K562 (cell line): ENCODE measurements around the gene METAP1D. TPM values are rescaled to one million over a fixed set of nuclear protein-coding genes. Genes with fewer than 3 reads are reported as not detected.
A peak's percentile ranks its signal among the peaks of the same experiment; 100 is the strongest.

Experiments
- ATF1 ChIP-seq, 2 experiments: fragments of 450-650 bp in 1 of 2; IDR thresholded peaks; 2 replicates each; pipeline ENCODE4 v1.6.1; 2016; ENCODE audit warnings: missing compliant biosample characterization in 1 of 2, missing genetic modification characterization in 1 of 2
- BHLHE40 ChIP-seq: IDR thresholded peaks from 2 replicates; pipeline ENCODE4 v1.6.1; 2011; ENCODE audit warnings: low read length, improper control_type of control experiment
- CTBP1 ChIP-seq: fragments of 450-650 bp; IDR thresholded peaks from 2 replicates; pipeline ENCODE4 v1.6.1; 2016; ENCODE audit warnings: borderline replicate concordance
- FOXA3 ChIP-seq, 2 experiments: fragments of 450-650 bp in 1 of 2; sonication (generic) in 1 of 2; formaldehyde crosslinking; IDR thresholded peaks in 1 of 2; conservative IDR thresholded peaks in 1 of 2; 2 replicates each; pipeline versions ENCODE4 v1.4.0 to v1.8.0; 2020 to 2022; ENCODE audit warnings: mild to moderate bottlenecking in 2 of 2, missing genetic modification reagents in 1 of 2
- FOXK2 ChIP-seq, 2 experiments: fragments of 450-650 bp; IDR thresholded peaks in 1 of 2; conservative IDR thresholded peaks in 1 of 2; 2 replicates each; pipeline ENCODE4 v1.6.1; 2016; ENCODE audit warnings: low read depth in 2 of 2, mild to moderate bottlenecking in 1 of 2
- GTF2E2 ChIP-seq: fragments of 200-800 bp; sonication (Bioruptor generic); IDR thresholded peaks from 2 replicates; pipeline ENCODE4 v1.6.1; 2016; ENCODE audit warnings: missing genetic modification characterization, missing compliant biosample characterization
- HIVEP1 ChIP-seq: fragments of 250-450 bp; sonication (Bioruptor Pico); IDR thresholded peaks from 2 replicates; pipeline ENCODE4 v1.4.0; 2020; ENCODE audit warnings: mild to moderate bottlenecking
- MAZ ChIP-seq, 2 experiments: fragments of 450-650 bp in 1 of 2; sonication (generic) in 1 of 2; formaldehyde crosslinking; IDR thresholded peaks in 1 of 2; conservative IDR thresholded peaks in 1 of 2; 2 replicates each; pipeline versions ENCODE4 v1.4.0 to v1.5.0; 2020; ENCODE audit warnings: mild to moderate bottlenecking in 1 of 2, missing genetic modification reagents in 1 of 2
- NBN ChIP-seq: fragments of 450-650 bp; IDR thresholded peaks from 2 replicates; pipeline ENCODE4 v1.6.1; 2016; ENCODE audit warnings: low read depth, mild to moderate bottlenecking
- NR2C2 ChIP-seq, 2 experiments: fragments of 200-800 bp in 1 of 2; sonication (Bioruptor generic) in 1 of 2; sonication (generic) in 1 of 2; formaldehyde crosslinking in 1 of 2; IDR thresholded peaks; 2 replicates each; pipeline versions ENCODE4 v1.6.1 to v1.8.0; 2016 to 2022; ENCODE audit warnings: mild to moderate bottlenecking in 1 of 2, missing compliant biosample characterization in 1 of 2, missing genetic modification characterization in 1 of 2, missing genetic modification reagents in 1 of 2
- PKNOX1 ChIP-seq: fragments of 450-650 bp; IDR thresholded peaks from 2 replicates; pipeline ENCODE4 v1.6.1; 2016
- RFX1 ChIP-seq: fragments of 450-650 bp; IDR thresholded peaks from 2 replicates; pipeline ENCODE4 v1.6.1; 2016; ENCODE audit warnings: mild to moderate bottlenecking, moderate library complexity
- SMARCE1 ChIP-seq: fragments of 450-650 bp; IDR thresholded peaks from 2 replicates; pipeline ENCODE4 v1.7.1; 2016; ENCODE audit warnings: mild to moderate bottlenecking
- SPI1 ChIP-seq: IDR thresholded peaks from 2 replicates; pipeline ENCODE4 v1.6.1; 2011; ENCODE audit warnings: low read depth, low read length, control low read depth, borderline replicate concordance
- polyA plus RNA-seq, 8 experiments: library from polyadenylated mRNA; depleted of rRNA in 4 of 8; stranded (reverse) in 5 of 8; unstranded in 3 of 8; fragments of >200 nt; fragmentation: Nextera tagmentation in 2 of 8; fragmentation: Illumina TruSeq in 1 of 8; extraction: Ambion mirVana in 2 of 8; extraction: Trizol in 1 of 8; gene quantifications; 2 replicates each; pipeline versions ENCODE4 v1.2.1 to v1.2.3, GENCODE V29; 2011 to 2014; ENCODE audit warnings: inconsistent platforms in 1 of 8, missing spikeins in 1 of 8
- total RNA-seq, 7 experiments: library from RNA; depleted of rRNA in 6 of 7; stranded (reverse); fragments of >200 nt in 6 of 7; fragmentation: Illumina TruSeq in 2 of 7; extraction: Trizol in 2 of 7; gene quantifications; 2 replicates each; pipeline versions ENCODE4 v1.2.1 to v1.2.3, GENCODE V29; 2011 to 2021; ENCODE audit warnings: low replicate concordance in 1 of 7
- TF ChIP-seq, protein P1 (sequence below): fragments of 450-650 bp; IDR thresholded peaks from 2 replicates; pipeline ENCODE4 v1.6.1; 2017; ENCODE audit warnings: antibody characterized with exemption, mild to moderate bottlenecking
- TF ChIP-seq, protein P2 (sequence below), 2 experiments: fragments of 450-650 bp; conservative IDR thresholded peaks; 2 replicates each; pipeline ENCODE4 v1.6.1; 2017; ENCODE audit warnings: mild to moderate bottlenecking in 2 of 2, moderate library complexity in 2 of 2

Gene METAP1D
- total and polyA plus RNA-seq, 9 of the 15 experiments (the other 6 are each of a cell fraction or from before 2014, with no cell fraction given) = 8.0 to 23.4 (median 15.7) TPM

GRCh38 chr2:172021074-172021931 is 21.6 kb downstream of the METAP1D start (continued):
- TF ChIP-seq RFX1 = no peak
- TF ChIP-seq PKNOX1 = peak; percentile 34
- no peak for TF ChIP-seq NR2C2 (CRISPR knock-in tag; IDR thresholded peaks at IDR 0.05)
- peak; percentile 45; the same call in 1 of the 2 replicates for TF ChIP-seq NR2C2 (tag; IDR thresholded peaks at IDR 0.05)
- TF ChIP-seq SMARCE1 = no peak
- TF ChIP-seq, protein P1, sequence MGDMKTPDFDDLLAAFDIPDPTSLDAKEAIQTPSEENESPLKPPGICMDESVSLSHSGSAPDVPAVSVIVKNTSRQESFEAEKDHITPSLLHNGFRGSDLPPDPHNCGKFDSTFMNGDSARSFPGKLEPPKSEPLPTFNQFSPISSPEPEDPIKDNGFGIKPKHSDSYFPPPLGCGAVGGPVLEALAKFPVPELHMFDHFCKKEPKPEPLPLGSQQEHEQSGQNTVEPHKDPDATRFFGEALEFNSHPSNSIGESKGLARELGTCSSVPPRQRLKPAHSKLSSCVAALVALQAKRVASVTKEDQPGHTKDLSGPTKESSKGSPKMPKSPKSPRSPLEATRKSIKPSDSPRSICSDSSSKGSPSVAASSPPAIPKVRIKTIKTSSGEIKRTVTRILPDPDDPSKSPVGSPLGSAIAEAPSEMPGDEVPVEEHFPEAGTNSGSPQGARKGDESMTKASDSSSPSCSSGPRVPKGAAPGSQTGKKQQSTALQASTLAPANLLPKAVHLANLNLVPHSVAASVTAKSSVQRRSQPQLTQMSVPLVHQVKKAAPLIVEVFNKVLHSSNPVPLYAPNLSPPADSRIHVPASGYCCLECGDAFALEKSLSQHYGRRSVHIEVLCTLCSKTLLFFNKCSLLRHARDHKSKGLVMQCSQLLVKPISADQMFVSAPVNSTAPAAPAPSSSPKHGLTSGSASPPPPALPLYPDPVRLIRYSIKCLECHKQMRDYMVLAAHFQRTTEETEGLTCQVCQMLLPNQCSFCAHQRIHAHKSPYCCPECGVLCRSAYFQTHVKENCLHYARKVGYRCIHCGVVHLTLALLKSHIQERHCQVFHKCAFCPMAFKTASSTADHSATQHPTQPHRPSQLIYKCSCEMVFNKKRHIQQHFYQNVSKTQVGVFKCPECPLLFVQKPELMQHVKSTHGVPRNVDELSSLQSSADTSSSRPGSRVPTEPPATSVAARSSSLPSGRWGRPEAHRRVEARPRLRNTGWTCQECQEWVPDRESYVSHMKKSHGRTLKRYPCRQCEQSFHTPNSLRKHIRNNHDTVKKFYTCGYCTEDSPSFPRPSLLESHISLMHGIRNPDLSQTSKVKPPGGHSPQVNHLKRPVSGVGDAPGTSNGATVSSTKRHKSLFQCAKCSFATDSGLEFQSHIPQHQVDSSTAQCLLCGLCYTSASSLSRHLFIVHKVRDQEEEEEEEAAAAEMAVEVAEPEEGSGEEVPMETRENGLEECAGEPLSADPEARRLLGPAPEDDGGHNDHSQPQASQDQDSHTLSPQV = 0 out of 2 replicates have a peak, but pooled peaks have one; percentile 7
- TF ChIP-seq GTF2E2 (tag) = peak; percentile 54
- TF ChIP-seq MAZ (CRISPR knock-in tag; conservative IDR thresholded peaks at IDR 0.05 in 1 of 2, IDR thresholded peaks at IDR 0.05 in 1 of 2) = 0 out of 4 replicates have a peak, but pooled peaks of 1 of the 2 experiments have one; percentile 16
- 0 out of 2 replicates have a peak, but pooled peaks have one; percentile 24 for TF ChIP-seq NBN
- 0 out of 2 replicates have a peak, but pooled peaks have one; percentile 7 for TF ChIP-seq BHLHE40
- no peak for TF ChIP-seq ATF1 (CRISPR knock-in tag; IDR thresholded peaks at IDR 0.05)
- TF ChIP-seq ATF1 (tag; IDR thresholded peaks at IDR 0.05) = no peak
- TF ChIP-seq CTBP1 = 0 out of 2 replicates have a peak, but pooled peaks have one; percentile 24
- TF ChIP-seq FOXA3 (CRISPR knock-in tag; conservative IDR thresholded peaks at IDR 0.05 in 1 of 2, IDR thresholded peaks at IDR 0.05 in 1 of 2) = peak; percentile 66 to 75; a peak in 3 of 4 replicates
- peak; percentile 45 to 68; a peak in 1 of 4 replicates for TF ChIP-seq FOXK2 (conservative IDR thresholded peaks at IDR 0.05 in 1 of 2, IDR thresholded peaks at IDR 0.05 in 1 of 2; ENCODE audit: low read depth in 2 of 2)
- peak; percentile 48; the same call in 1 of the 2 replicates for TF ChIP-seq SPI1
- TF ChIP-seq, protein P2, sequence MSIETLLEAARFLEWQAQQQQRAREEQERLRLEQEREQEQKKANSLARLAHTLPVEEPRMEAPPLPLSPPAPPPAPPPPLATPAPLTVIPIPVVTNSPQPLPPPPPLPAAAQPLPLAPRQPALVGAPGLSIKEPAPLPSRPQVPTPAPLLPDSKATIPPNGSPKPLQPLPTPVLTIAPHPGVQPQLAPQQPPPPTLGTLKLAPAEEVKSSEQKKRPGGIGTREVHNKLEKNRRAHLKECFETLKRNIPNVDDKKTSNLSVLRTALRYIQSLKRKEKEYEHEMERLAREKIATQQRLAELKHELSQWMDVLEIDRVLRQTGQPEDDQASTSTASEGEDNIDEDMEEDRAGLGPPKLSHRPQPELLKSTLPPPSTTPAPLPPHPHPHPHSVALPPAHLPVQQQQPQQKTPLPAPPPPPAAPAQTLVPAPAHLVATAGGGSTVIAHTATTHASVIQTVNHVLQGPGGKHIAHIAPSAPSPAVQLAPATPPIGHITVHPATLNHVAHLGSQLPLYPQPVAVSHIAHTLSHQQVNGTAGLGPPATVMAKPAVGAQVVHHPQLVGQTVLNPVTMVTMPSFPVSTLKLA (conservative IDR thresholded peaks at IDR 0.05) = 0 out of 4 replicates have a peak, but pooled peaks of 1 of the 2 experiments have one; percentile 7
- no peak for TF ChIP-seq HIVEP1 (CRISPR knock-in tag)
